WTC11 (cell line): ENCODE measurements around the gene TAS2R39. TPM values are rescaled to one million over a fixed set of nuclear protein-coding genes. Genes with fewer than 3 reads are reported as not detected.

ENCODE experiments used
- ATAC-seq: fragments of 200-7000 bp; cut with Tn5 transposase; 2 replicates; pipeline ENCODE4 v1.10.0; 2021; ENCODE audit warnings: mild to moderate bottlenecking, moderate library complexity
- CTCF ChIA-PET: fragments of 300-600 bp; sonication (Branson Sonifier 250); formaldehyde crosslinking; loops from one replicate; lab custom pipeline; 2021; ENCODE audit warnings: antibody characterized with exemption; lab: Charles Lee
- POLR2A ChIA-PET: fragments of 350-600 bp; sonication (Branson Sonifier 250); formaldehyde crosslinking; loops from one replicate; lab custom pipeline; 2021; ENCODE audit warnings: antibody characterized with exemption; lab: Charles Lee
- DNase-seq: peaks from one replicate; pipeline ENCODE4 v3.0.0; 2021; ENCODE audit warnings: low spot score
- H3K27ac Mint-ChIP-seq: 2 replicates; pipeline ENCODE4 v1.8.0; 2021; ENCODE audit warnings: mixed read lengths
- H3K27me3 Mint-ChIP-seq: 2 replicates; pipeline ENCODE4 v1.8.0; 2021; ENCODE audit warnings: low read depth, mild to moderate bottlenecking, moderate library complexity, mixed read lengths
- H3K36me3 Mint-ChIP-seq: 2 replicates; pipeline ENCODE4 v1.8.0; 2021; ENCODE audit warnings: mixed read lengths
- H3K4me1 Mint-ChIP-seq: 2 replicates; pipeline ENCODE4 v1.8.0; 2022; ENCODE audit warnings: mixed read lengths
- H3K4me3 Mint-ChIP-seq: 2 replicates; pipeline ENCODE4 v1.8.0; 2021; ENCODE audit warnings: mild to moderate bottlenecking, moderate library complexity, mixed read lengths
- H3K9me3 Mint-ChIP-seq: 2 replicates; pipeline ENCODE4 v1.8.0; 2021; ENCODE audit warnings: mixed read lengths
- CREM ChIP-seq: sonication (generic); formaldehyde crosslinking; IDR thresholded peaks from 2 replicates; pipeline ENCODE4 v1.8.1; 2022; ENCODE audit warnings: mild to moderate bottlenecking, missing genetic modification reagents, moderate library complexity
- FOXK1 ChIP-seq: sonication (generic); formaldehyde crosslinking; IDR thresholded peaks from 2 replicates; pipeline ENCODE4 v1.8.0; 2022; ENCODE audit warnings: mild to moderate bottlenecking, moderate library complexity, missing genetic modification reagents
- KAT7 ChIP-seq: sonication (generic); formaldehyde crosslinking; IDR thresholded peaks from 2 replicates; pipeline ENCODE4 v1.8.1; 2023; ENCODE audit warnings: missing genetic modification reagents, mild to moderate bottlenecking, borderline replicate concordance
- MXD4 ChIP-seq: fragments of 250-450 bp; sonication (Bioruptor Pico); IDR thresholded peaks from 2 replicates; pipeline ENCODE4 v1.8.0; 2021; ENCODE audit warnings: mild to moderate bottlenecking, moderate library complexity, borderline replicate concordance
- NR1H2 ChIP-seq: sonication (generic); formaldehyde crosslinking; IDR thresholded peaks from 2 replicates; pipeline ENCODE4 v1.9.0; 2021; ENCODE audit warnings: mild to moderate bottlenecking, moderate library complexity, missing genetic modification reagents
- RORB ChIP-seq: fragments of 250-450 bp; sonication (Bioruptor Pico); IDR thresholded peaks from 2 replicates; pipeline ENCODE4 v1.9.0; 2021; ENCODE audit warnings: mild to moderate bottlenecking
- SP1 ChIP-seq: sonication (generic); formaldehyde crosslinking; conservative IDR thresholded peaks from 2 replicates; pipeline ENCODE4 v1.8.1; 2022; ENCODE audit warnings: missing genetic modification reagents
- TCF7 ChIP-seq: sonication (generic); formaldehyde crosslinking; IDR thresholded peaks from 2 replicates; pipeline ENCODE4 v1.8.0; 2022; ENCODE audit warnings: mild to moderate bottlenecking, low read depth, missing genetic modification reagents, moderate library complexity
- TEAD1 ChIP-seq: sonication (generic); formaldehyde crosslinking; IDR thresholded peaks from 2 replicates; pipeline ENCODE4 v1.8.0; 2022; ENCODE audit warnings: mild to moderate bottlenecking, missing genetic modification reagents
- ZNF232 ChIP-seq: sonication (generic); formaldehyde crosslinking; IDR thresholded peaks from 2 replicates; pipeline ENCODE4 v1.8.0; 2022; ENCODE audit warnings: mild to moderate bottlenecking, missing genetic modification reagents
- ZNF263 ChIP-seq: sonication (generic); formaldehyde crosslinking; IDR thresholded peaks from 2 replicates; pipeline ENCODE4 v1.8.1; 2022; ENCODE audit warnings: low read depth, mild to moderate bottlenecking, moderate library complexity, missing genetic modification reagents
- ZNF423 ChIP-seq: fragments of 250-450 bp; sonication (Bioruptor Pico); IDR thresholded peaks from 2 replicates; pipeline ENCODE4 v2.1.2; 2022; ENCODE audit warnings: mild to moderate bottlenecking, moderate library complexity
- ZNF671 ChIP-seq: fragments of 250-450 bp; sonication (Bioruptor Pico); IDR thresholded peaks from 2 replicates; pipeline ENCODE4 v1.8.0; 2021; ENCODE audit warnings: mild to moderate bottlenecking
- total RNA-seq: library from RNA; stranded (reverse); gene quantifications from 3 replicates; pipeline ENCODE4 v1.2.3, GENCODE V29; 2021
- TF ChIP-seq, protein P1 (sequence below): fragments of 250-450 bp; sonication (Bioruptor Pico); conservative IDR thresholded peaks from 2 replicates; pipeline ENCODE4 v1.9.0; 2021; ENCODE audit warnings: mild to moderate bottlenecking
- TF ChIP-seq, protein P2 (sequence below): sonication (generic); formaldehyde crosslinking; IDR thresholded peaks from 2 replicates; pipeline ENCODE4 v1.8.0; 2022; ENCODE audit warnings: missing genetic modification reagents
- TF ChIP-seq, protein P3 (sequence below): sonication (generic); formaldehyde crosslinking; IDR thresholded peaks from 2 replicates; pipeline ENCODE4 v1.8.0; 2023; ENCODE audit warnings: missing genetic modification reagents, mild to moderate bottlenecking, borderline replicate concordance
- TF ChIP-seq, protein P4 (sequence below): sonication (generic); formaldehyde crosslinking; IDR thresholded peaks from 2 replicates; pipeline ENCODE4 v1.8.0; 2022; ENCODE audit warnings: mild to moderate bottlenecking, missing genetic modification reagents
- TF ChIP-seq, protein P5 (sequence below): fragments of 250-450 bp; sonication (Bioruptor Pico); IDR thresholded peaks from 2 replicates; pipeline ENCODE4 v2.1.2; 2022; ENCODE audit warnings: mild to moderate bottlenecking, moderate library complexity
- TF ChIP-seq, protein P6 (sequence below): sonication (generic); formaldehyde crosslinking; conservative IDR thresholded peaks from 2 replicates; pipeline ENCODE4 v1.8.1; 2022; ENCODE audit warnings: mild to moderate bottlenecking, missing genetic modification reagents

The TAS2R39 gene
- total RNA-seq, 1 experiment from 2014 or later: not detected

DNA sequence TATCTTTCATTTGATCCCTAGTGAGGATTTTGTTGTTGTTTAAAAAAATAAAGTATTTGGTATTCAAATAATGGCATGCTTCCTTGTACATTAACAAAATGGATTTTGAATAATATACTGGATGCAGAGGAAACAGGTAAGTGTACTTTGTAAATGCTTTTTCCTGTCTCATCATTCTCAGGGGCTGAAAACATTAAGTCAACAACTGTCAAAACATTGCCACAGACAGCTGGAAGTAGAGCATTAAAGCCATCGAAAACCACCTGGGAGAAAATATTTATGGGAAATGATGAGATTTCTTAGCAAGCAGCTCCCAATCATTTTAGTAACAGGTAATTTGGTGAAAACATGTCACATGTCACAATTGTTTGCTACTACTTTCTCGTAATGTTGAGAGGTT lies 10.7 kb downstream of the TAS2R39 start (continued):
- TF ChIP-seq, protein P1, sequence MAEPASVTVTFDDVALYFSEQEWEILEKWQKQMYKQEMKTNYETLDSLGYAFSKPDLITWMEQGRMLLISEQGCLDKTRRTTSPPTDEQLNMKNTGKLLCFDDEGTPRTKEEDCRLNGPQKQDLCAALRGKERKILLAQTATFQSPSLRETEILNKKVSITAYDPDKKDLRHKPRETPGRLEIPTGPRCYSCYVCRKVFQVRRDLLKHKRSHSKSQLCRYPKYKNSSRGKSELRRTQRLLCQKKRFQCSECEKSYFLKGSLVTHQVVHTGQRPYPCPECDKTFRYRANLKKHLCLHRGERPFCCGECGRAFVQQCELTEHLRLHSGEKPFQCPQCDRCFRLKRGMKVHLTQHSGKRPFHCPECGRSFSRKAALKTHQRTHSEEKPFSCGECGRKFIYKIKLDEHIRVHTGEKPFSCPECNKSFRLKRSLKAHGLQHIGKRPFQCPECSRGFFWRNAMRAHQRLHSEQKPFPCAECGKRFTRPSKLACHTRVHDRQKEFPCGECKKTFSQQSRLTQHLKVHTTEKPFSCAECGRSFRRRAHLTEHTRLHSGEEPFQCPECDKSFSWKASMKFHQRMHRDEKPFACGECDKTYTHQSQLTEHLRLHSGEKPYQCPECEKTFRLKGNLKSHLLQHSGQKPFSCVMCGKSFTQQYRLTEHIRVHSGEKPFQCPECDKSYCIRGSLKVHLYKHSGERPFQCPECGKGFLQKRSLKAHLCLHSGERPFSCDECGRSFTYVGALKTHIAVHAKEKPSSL (CRISPR knock-in tag): no peak
- TF ChIP-seq RORB (CRISPR knock-in tag) (no peak), SP1 (CRISPR knock-in tag) (no peak)
- TF ChIP-seq, all 79 proteins: peak for 0

DNA sequence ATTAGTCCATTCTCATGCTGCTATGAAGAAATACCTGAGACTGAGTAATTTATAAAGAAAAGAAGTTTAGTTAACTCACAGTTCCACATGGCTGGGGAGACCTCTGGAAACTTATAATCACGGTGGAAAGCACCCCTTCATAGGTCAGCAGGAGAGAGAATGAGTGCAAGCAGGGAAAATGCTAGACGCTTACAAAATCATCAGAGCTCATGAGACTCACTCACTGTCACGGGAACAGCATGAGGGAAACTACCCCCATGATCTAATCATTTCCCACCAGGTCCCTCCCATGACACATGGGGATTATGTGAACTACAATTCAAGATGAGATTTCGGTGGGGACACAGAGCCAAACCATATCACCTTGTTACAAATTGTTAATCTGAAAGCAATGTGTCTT lies 15.8 kb downstream of the TAS2R39 start:
- TF ChIP-seq CREM (CRISPR knock-in tag): no peak
- TF ChIP-seq ZNF671 (CRISPR knock-in tag): no peak
- TF ChIP-seq, protein P2, sequence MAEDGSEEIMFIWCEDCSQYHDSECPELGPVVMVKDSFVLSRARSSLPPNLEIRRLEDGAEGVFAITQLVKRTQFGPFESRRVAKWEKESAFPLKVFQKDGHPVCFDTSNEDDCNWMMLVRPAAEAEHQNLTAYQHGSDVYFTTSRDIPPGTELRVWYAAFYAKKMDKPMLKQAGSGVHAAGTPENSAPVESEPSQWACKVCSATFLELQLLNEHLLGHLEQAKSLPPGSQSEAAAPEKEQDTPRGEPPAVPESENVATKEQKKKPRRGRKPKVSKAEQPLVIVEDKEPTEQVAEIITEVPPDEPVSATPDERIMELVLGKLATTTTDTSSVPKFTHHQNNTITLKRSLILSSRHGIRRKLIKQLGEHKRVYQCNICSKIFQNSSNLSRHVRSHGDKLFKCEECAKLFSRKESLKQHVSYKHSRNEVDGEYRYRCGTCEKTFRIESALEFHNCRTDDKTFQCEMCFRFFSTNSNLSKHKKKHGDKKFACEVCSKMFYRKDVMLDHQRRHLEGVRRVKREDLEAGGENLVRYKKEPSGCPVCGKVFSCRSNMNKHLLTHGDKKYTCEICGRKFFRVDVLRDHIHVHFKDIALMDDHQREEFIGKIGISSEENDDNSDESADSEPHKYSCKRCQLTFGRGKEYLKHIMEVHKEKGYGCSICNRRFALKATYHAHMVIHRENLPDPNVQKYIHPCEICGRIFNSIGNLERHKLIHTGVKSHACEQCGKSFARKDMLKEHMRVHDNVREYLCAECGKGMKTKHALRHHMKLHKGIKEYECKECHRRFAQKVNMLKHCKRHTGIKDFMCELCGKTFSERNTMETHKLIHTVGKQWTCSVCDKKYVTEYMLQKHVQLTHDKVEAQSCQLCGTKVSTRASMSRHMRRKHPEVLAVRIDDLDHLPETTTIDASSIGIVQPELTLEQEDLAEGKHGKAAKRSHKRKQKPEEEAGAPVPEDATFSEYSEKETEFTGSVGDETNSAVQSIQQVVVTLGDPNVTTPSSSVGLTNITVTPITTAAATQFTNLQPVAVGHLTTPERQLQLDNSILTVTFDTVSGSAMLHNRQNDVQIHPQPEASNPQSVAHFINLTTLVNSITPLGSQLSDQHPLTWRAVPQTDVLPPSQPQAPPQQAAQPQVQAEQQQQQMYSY: no peak
- TF ChIP-seq, protein P3, sequence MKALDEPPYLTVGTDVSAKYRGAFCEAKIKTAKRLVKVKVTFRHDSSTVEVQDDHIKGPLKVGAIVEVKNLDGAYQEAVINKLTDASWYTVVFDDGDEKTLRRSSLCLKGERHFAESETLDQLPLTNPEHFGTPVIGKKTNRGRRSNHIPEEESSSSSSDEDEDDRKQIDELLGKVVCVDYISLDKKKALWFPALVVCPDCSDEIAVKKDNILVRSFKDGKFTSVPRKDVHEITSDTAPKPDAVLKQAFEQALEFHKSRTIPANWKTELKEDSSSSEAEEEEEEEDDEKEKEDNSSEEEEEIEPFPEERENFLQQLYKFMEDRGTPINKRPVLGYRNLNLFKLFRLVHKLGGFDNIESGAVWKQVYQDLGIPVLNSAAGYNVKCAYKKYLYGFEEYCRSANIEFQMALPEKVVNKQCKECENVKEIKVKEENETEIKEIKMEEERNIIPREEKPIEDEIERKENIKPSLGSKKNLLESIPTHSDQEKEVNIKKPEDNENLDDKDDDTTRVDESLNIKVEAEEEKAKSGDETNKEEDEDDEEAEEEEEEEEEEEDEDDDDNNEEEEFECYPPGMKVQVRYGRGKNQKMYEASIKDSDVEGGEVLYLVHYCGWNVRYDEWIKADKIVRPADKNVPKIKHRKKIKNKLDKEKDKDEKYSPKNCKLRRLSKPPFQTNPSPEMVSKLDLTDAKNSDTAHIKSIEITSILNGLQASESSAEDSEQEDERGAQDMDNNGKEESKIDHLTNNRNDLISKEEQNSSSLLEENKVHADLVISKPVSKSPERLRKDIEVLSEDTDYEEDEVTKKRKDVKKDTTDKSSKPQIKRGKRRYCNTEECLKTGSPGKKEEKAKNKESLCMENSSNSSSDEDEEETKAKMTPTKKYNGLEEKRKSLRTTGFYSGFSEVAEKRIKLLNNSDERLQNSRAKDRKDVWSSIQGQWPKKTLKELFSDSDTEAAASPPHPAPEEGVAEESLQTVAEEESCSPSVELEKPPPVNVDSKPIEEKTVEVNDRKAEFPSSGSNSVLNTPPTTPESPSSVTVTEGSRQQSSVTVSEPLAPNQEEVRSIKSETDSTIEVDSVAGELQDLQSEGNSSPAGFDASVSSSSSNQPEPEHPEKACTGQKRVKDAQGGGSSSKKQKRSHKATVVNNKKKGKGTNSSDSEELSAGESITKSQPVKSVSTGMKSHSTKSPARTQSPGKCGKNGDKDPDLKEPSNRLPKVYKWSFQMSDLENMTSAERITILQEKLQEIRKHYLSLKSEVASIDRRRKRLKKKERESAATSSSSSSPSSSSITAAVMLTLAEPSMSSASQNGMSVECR (CRISPR knock-in tag): no peak
- TF ChIP-seq ZNF232 (CRISPR knock-in tag): no peak
- TF ChIP-seq TCF7 (CRISPR knock-in tag): no peak
- no peak for TF ChIP-seq MXD4 (CRISPR knock-in tag)
- no peak for TF ChIP-seq NR1H2 (CRISPR knock-in tag)
- TF ChIP-seq, protein P4, sequence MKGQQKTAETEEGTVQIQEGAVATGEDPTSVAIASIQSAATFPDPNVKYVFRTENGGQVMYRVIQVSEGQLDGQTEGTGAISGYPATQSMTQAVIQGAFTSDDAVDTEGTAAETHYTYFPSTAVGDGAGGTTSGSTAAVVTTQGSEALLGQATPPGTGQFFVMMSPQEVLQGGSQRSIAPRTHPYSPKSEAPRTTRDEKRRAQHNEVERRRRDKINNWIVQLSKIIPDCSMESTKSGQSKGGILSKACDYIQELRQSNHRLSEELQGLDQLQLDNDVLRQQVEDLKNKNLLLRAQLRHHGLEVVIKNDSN (CRISPR knock-in tag): no peak
- TF ChIP-seq, all 79 proteins: peak for 0

DNA sequence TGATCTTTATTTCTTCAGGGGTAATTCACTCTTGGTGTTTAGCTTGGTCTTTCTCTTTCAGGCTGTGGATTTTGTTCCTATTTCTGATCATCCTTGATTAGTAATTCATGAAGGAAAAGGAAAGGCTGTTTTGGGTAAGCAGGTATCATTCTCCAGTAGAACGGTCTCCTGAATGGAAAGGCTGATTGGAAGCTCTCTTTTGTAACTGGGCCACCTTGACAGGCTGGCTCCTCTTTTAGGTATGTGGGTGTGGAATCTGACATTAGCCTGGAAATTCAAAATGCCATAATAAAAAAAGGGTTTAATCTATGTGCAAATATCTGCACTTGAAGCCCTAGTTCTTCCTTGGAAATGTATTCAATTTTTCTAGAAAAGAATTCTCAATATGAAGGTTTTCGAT lies 18.9 kb downstream of the TAS2R39 start:
- no peak overlapping the region for H3K4me3 Mint-ChIP-seq
- no peaks in the 10 kb centered on the region; the same call in 1 of the 2 replicates for H3K27me3 Mint-ChIP-seq
- H3K36me3 Mint-ChIP-seq: no peaks in the 10 kb centered on the region
- DNase-seq (no peak), ATAC-seq (no peak)
- H3K27ac Mint-ChIP-seq: no peak overlapping the region
- CTCF ChIA-PET: interaction anchor here (0.9 to 3.8 kb wide), 2 partner anchors 13 to 198 kb away, joined by 3 to 47 read pairs; no protein-coding TSS in a partner anchor
- POLR2A ChIA-PET: no interaction called here
- H3K9me3 Mint-ChIP-seq: peaks cover 6% of the 10 kb centered on the region
- H3K4me1 Mint-ChIP-seq: 0 out of 2 replicates have a peak, but pooled peaks cover 4% of the 10 kb centered on the region
- TF ChIP-seq ZNF263: no peak
- no peak for TF ChIP-seq CREM (CRISPR knock-in tag)
- TF ChIP-seq FOXK1 (CRISPR knock-in tag): no peak
- TF ChIP-seq TEAD1 (CRISPR knock-in tag): no peak
- no peak for TF ChIP-seq ZNF423 (CRISPR knock-in tag)
- TF ChIP-seq, protein P5, sequence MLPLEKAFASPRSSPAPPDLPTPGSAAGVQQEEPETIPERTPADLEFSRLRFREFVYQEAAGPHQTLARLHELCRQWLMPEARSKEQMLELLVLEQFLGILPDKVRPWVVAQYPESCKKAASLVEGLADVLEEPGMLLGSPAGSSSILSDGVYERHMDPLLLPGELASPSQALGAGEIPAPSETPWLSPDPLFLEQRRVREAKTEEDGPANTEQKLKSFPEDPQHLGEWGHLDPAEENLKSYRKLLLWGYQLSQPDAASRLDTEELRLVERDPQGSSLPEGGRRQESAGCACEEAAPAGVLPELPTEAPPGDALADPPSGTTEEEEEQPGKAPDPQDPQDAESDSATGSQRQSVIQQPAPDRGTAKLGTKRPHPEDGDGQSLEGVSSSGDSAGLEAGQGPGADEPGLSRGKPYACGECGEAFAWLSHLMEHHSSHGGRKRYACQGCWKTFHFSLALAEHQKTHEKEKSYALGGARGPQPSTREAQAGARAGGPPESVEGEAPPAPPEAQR (CRISPR knock-in tag): no peak
- no peak for TF ChIP-seq KAT7 (CRISPR knock-in tag)
- TF ChIP-seq, protein P6, sequence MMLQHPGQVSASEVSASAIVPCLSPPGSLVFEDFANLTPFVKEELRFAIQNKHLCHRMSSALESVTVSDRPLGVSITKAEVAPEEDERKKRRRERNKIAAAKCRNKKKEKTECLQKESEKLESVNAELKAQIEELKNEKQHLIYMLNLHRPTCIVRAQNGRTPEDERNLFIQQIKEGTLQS (CRISPR knock-in tag): no peak

More for the DNA sequence above, 15.8 kb downstream of the TAS2R39 start:
- Mint-ChIP-seq H3K4me3 (no peak overlapping the region), H3K27me3 (peaks cover 2% of the 10 kb centered on the region; the same call in 1 of the 2 replicates), H3K4me1 (no peaks in the 10 kb centered on the region), H3K27ac (no peak overlapping the region), H3K36me3 (no peaks in the 10 kb centered on the region), H3K9me3 (peaks cover 6% of the 10 kb centered on the region)
- ChIA-PET POLR2A (no interaction called here), CTCF (interaction anchor here (1.0 kb wide), 1 partner anchor 318 kb away, joined by 3 read pairs; no protein-coding TSS in a partner anchor)
- DNase-seq (no peak), ATAC-seq (no peak)
